Urinary bladder (tissue), 2 donors: Measurements from ENCODE around the gene EFCAB14. TPM values are rescaled to one million over a fixed set of nuclear protein-coding genes. Genes with fewer than 3 reads are reported as not detected.

ENCODE experiments used
- polyA plus RNA-seq: library from polyadenylated mRNA; stranded (reverse); fragments of 200-250 nt; gene quantifications from one replicate; pipeline ENCODE4 v1.2.3, GENCODE V29; 2013
- total RNA-seq: library from RNA; depleted of rRNA; stranded (reverse); fragments of >200 nt; gene quantifications from one replicate; pipeline ENCODE4 v1.2.3, GENCODE V29; 2014
- donor health status: healthy.

Gene EFCAB14
- total and polyA plus RNA-seq, 2 donors, result 58.6 to 115 TPM

Other genes with a start within 250 kb of the EFCAB14 start
- not detected for gene DMBX1, start 229.3 kb downstream of the EFCAB14 start, total RNA-seq
- not detected for gene DMBX1, start 229.3 kb downstream of the EFCAB14 start, polyA plus RNA-seq
- not detected for gene KNCN, start 167.5 kb downstream of the EFCAB14 start, total RNA-seq
- not detected for gene KNCN, start 167.5 kb downstream of the EFCAB14 start, polyA plus RNA-seq
- 37.3 TPM for gene MKNK1, start 114.8 kb downstream of the EFCAB14 start, total RNA-seq
- gene MKNK1, start 114.8 kb downstream of the EFCAB14 start, polyA plus RNA-seq, result 25.7 TPM
- 17.2 TPM for gene MOB3C, start 102.3 kb downstream of the EFCAB14 start, total RNA-seq
- 16.2 TPM for gene MOB3C, start 102.3 kb downstream of the EFCAB14 start, polyA plus RNA-seq
- 33.3 TPM for gene ATPAF1, start 50.8 kb downstream of the EFCAB14 start, total RNA-seq
- gene ATPAF1, start 50.8 kb downstream of the EFCAB14 start, polyA plus RNA-seq, result 36.3 TPM
- gene TEX38, start 47.3 kb downstream of the EFCAB14 start, total RNA-seq, result not detected
- gene TEX38, start 47.3 kb downstream of the EFCAB14 start, polyA plus RNA-seq, result not detected
- gene CYP4B1, start 79.9 kb upstream of the EFCAB14 start, total RNA-seq, result 56.6 TPM
- gene CYP4B1, start 79.9 kb upstream of the EFCAB14 start, polyA plus RNA-seq, result 71.5 TPM
- not detected for gene CYP4A11, start 222.4 kb upstream of the EFCAB14 start, total RNA-seq
- 0.14 TPM for gene CYP4A11, start 222.4 kb upstream of the EFCAB14 start, polyA plus RNA-seq